Natural killer cell (primary cell): ENCODE results near the gene PHLDB3. TPM values are rescaled to one million over a fixed set of nuclear protein-coding genes. Genes with fewer than 3 reads are reported as not detected.

Experiments
- ATAC-seq, 3 donors: fragments of 150-1000 bp in 2 of 3; fragments of 200-7000 bp in 1 of 3; cut with Tn5 transposase; 1 replicate in 1 of 3; 2 replicates in 2 of 3; pipeline ENCODE4 v1.10.0; 2021; ENCODE audit warnings: mild to moderate bottlenecking in 2 of 3, moderate library complexity in 2 of 3
- DNase-seq, 2 donors: peaks; one replicate each; pipeline versions ENCODE4 v3.0.0 to v3.0.0-alpha.2; 2013 to 2021; ENCODE audit warnings: mixed read lengths in 1 of 2
- H3K27ac ChIP-seq: one replicate; pipeline ENCODE4 v1.5.1; 2013; ENCODE audit warnings: mild to moderate bottlenecking, low read length
- H3K27me3 ChIP-seq: one replicate; pipeline ENCODE4 v1.6.1; 2013; ENCODE audit warnings: low read length; ENCODE audit not compliant: control insufficient read depth, insufficient read depth
- H3K36me3 ChIP-seq: one replicate; pipeline ENCODE4 v1.6.1; 2013; ENCODE audit warnings: low read length; ENCODE audit not compliant: control insufficient read depth, insufficient read depth
- H3K4me1 ChIP-seq: one replicate; pipeline ENCODE4 v1.6.1; 2013; ENCODE audit warnings: low read length; ENCODE audit not compliant: control insufficient read depth, insufficient read depth
- H3K4me3 ChIP-seq: one replicate; pipeline ENCODE4 v1.5.1; 2013; ENCODE audit warnings: low read length
- H3K9me3 ChIP-seq: one replicate; pipeline ENCODE4 v1.6.1; 2013; ENCODE audit warnings: low read length; ENCODE audit not compliant: control insufficient read depth, insufficient read depth
- H3K27ac Mint-ChIP-seq, 2 donors: one replicate each; pipeline ENCODE4 v1.8.0; 2022; ENCODE audit warnings: mild to moderate bottlenecking in 2 of 2, mixed read lengths in 2 of 2, moderate library complexity in 1 of 2
- H3K27me3 Mint-ChIP-seq, 2 donors: one replicate each; pipeline ENCODE4 v1.8.0; 2022; ENCODE audit warnings: low read depth in 2 of 2, mixed read lengths in 2 of 2
- H3K36me3 Mint-ChIP-seq: one replicate; pipeline ENCODE4 v1.8.0; 2022; ENCODE audit warnings: mixed read lengths
- H3K4me1 Mint-ChIP-seq, 2 donors: one replicate each; pipeline ENCODE4 v1.8.0; 2022; ENCODE audit warnings: mixed read lengths in 2 of 2
- H3K4me3 Mint-ChIP-seq: one replicate; pipeline ENCODE4 v1.8.0; 2022; ENCODE audit warnings: mild to moderate bottlenecking, moderate library complexity, mixed read lengths
- H3K9me3 Mint-ChIP-seq, 2 donors: one replicate each; pipeline ENCODE4 v1.8.0; 2022; ENCODE audit warnings: mixed read lengths in 2 of 2
- CTCF ChIP-seq: fragments of 200-600 bp; IDR thresholded peaks from one replicate; pipeline ENCODE4 v1.8.0; 2022; ENCODE audit warnings: antibody characterized with exemption
- WGBS: methylation state at CpG from one replicate; pipeline ENCODE4 v1.1.7; 2013; ENCODE audit warnings: missing lambda C conversion rate; ENCODE audit not compliant: insufficient coverage; 5-methylcytosine and 5-hydroxymethylcytosine counted together
- intact Hi-C: fragments of 100-400 bp; cut with micrococcal nuclease; formaldehyde crosslinking; loops from one replicate; pipeline ENCODE4 v1.14.2; 2022
- total RNA-seq, 4 donors: library from RNA; stranded (reverse); fragments of 120-200 nt in 1 of 4; gene quantifications; one replicate each; pipeline versions ENCODE4 v1.2.3 to v1.2.4, GENCODE V29; 2013 to 2022

The PHLDB3 gene
- total RNA-seq, 3 donors from 2014 or later (not counting 1 experiment from before 2014, with no cell fraction given): 24.5 to 24.9 (median 24.8) TPM

- no peak for TF ChIP-seq CTCF
- H3K4me1 Mint-ChIP-seq: peaks cover 5 to 38% of the 10 kb centered on the region in 2 donors
- Histone ChIP-seq H3K4me1 (peaks cover 25% of the 10 kb centered on the region), H3K4me3 (no peak overlapping the region), H3K27me3 (no peaks in the 10 kb centered on the region), H3K27ac (no peak overlapping the region), H3K9me3 (no peaks in the 10 kb centered on the region), H3K36me3 (no peaks in the 10 kb centered on the region)
- H3K4me3 Mint-ChIP-seq: no peak overlapping the region
- no peaks in the 10 kb centered on the region for H3K9me3 Mint-ChIP-seq
- no peaks in the 10 kb centered on the region for H3K36me3 Mint-ChIP-seq
- peak overlapping the region; percentile 16 to 49 for H3K27ac Mint-ChIP-seq
- no peak for DNase-seq
- 88% methylated on average over 6 of the region's 6 CpGs for WGBS
- no peak for ATAC-seq
- peaks cover 0 to 3% of the 10 kb centered on the region in 2 donors for H3K27me3 Mint-ChIP-seq
- intact Hi-C loops: no loop called here
These were observed 37.3 kb downstream of the PHLDB3 start for GRCh38 chr19:43467276-43467675.

GRCh38 chr19:43466793-43467192 is 37.8 kb downstream of the PHLDB3 start:
- Mint-ChIP-seq H3K27me3 (peaks cover 0 to 3% of the 10 kb centered on the region in 2 donors), H3K4me1 (peaks cover 5 to 38% of the 10 kb centered on the region in 2 donors), H3K9me3 (no peaks in the 10 kb centered on the region), H3K27ac (peak overlapping the region; percentile 16 to 49), H3K4me3 (no peak overlapping the region), H3K36me3 (no peaks in the 10 kb centered on the region)
- WGBS: 100% methylated on average over 1 of the region's 1 CpG
- no peaks in the 10 kb centered on the region for H3K36me3 ChIP-seq
- DNase-seq: no peak
- no peaks in the 10 kb centered on the region for H3K9me3 ChIP-seq
- peaks cover 25% of the 10 kb centered on the region for H3K4me1 ChIP-seq
- no peak overlapping the region for H3K27ac ChIP-seq
- intact Hi-C loops: no loop called here
- H3K4me3 ChIP-seq: no peak overlapping the region
- no peak for TF ChIP-seq CTCF
- ATAC-seq: no peak
- no peaks in the 10 kb centered on the region for H3K27me3 ChIP-seq

GRCh38 chr19:43465468-43466120 is 39.0 kb downstream of the PHLDB3 start, which contains the start of gene LYPD3:
Gene LYPD3, minus strand, starts transcription at chr19:43465608. Its CDS starts 37 bp downstream, at chr19:43465571.
- TF ChIP-seq CTCF: no peak
- peaks cover 5 to 38% of the 10 kb centered on the region in 2 donors for H3K4me1 Mint-ChIP-seq

More at GRCh38 chr19:43465468-43466120, 39.0 kb downstream of the PHLDB3 start, which contains the start of gene LYPD3:
- Mint-ChIP-seq H3K9me3 (no peaks in the 10 kb centered on the region), H3K4me3 (peak within 1 kb of the TSS; percentile 94), H3K36me3 (no peaks in the 10 kb centered on the region), H3K27me3 (peaks cover 0 to 8% of the 10 kb centered on the region in 2 donors), H3K27ac (peak within 1 kb of the TSS; percentile 90 to 95)
- 59% methylated on average over 24 of the region's 24 CpGs for WGBS
- Histone ChIP-seq H3K9me3 (no peaks in the 10 kb centered on the region), H3K36me3 (no peaks in the 10 kb centered on the region), H3K4me3 (no peak within 1 kb of the TSS), H3K27me3 (no peaks in the 10 kb centered on the region), H3K4me1 (peaks cover 25% of the 10 kb centered on the region), H3K27ac (peak within 1 kb of the TSS; percentile 85)
- no peak for ATAC-seq
- peak in 1 of 2 donors; percentile 26 for DNase-seq
- intact Hi-C loops: no loop called here
